Astrocyte (in vitro differentiated cells and primary cell): ENCODE data around the gene SYTL3. TPM values are rescaled to one million over a fixed set of nuclear protein-coding genes. Genes with fewer than 3 reads are reported as not detected.
"Not testable (repeated sequence)": the region's sequence is repeated elsewhere in the genome, so short reads cannot be mapped to it uniquely, and the experiment has no call there.

Experiments
- DNase-seq: peaks from one replicate; pipeline ENCODE4 v3.0.0-alpha.2; 2010; ENCODE audit warnings: low read depth
- FAIRE-seq: peaks from 2 replicates; lab custom pipeline; 2011; peaks lifted over from hg19 to GRCh38; lab: Jason Lieb, UNC
- H2AFZ ChIP-seq: 2 replicates; pipeline ENCODE4 v1.6.0; 2012; ENCODE audit warnings: low read depth, low read length, inconsistent platforms
- H3K27ac ChIP-seq: 2 replicates; pipeline ENCODE4 v1.5.1; 2011; ENCODE audit warnings: low read depth, low read length, inconsistent platforms
- H3K27me3 ChIP-seq: 2 replicates; pipeline ENCODE4 v1.6.0; 2011; ENCODE audit warnings: low read length, inconsistent platforms; ENCODE audit not compliant: insufficient read depth
- H3K36me3 ChIP-seq: 2 replicates; pipeline ENCODE4 v1.5.1; 2011; ENCODE audit warnings: low read length, inconsistent platforms; ENCODE audit not compliant: insufficient read depth
- H3K4me1 ChIP-seq: 2 replicates; pipeline ENCODE4 v1.5.1; 2011; ENCODE audit warnings: low read length, inconsistent platforms; ENCODE audit not compliant: insufficient read depth
- H3K4me2 ChIP-seq: 2 replicates; pipeline ENCODE4 v1.6.0; 2012; ENCODE audit warnings: low read length, inconsistent platforms
- H3K4me3 ChIP-seq: 2 replicates; pipeline ENCODE4 v1.5.1; 2011; ENCODE audit warnings: low read depth, mild to moderate bottlenecking, low read length, inconsistent platforms; ENCODE audit not compliant: insufficient read depth
- H3K79me2 ChIP-seq: 2 replicates; pipeline ENCODE4 v1.6.0; 2012; ENCODE audit warnings: mild to moderate bottlenecking, low read length, inconsistent platforms; ENCODE audit not compliant: insufficient read depth
- H3K9ac ChIP-seq: 2 replicates; pipeline ENCODE4 v1.6.0; 2012; ENCODE audit warnings: mild to moderate bottlenecking, low read length, inconsistent platforms
- H3K9me3 ChIP-seq: 2 replicates; pipeline ENCODE4 v1.5.1; 2012; ENCODE audit warnings: low read depth, mild to moderate bottlenecking, low read length, inconsistent platforms; ENCODE audit not compliant: insufficient read depth
- H4K20me1 ChIP-seq: 2 replicates; pipeline ENCODE4 v1.6.0; 2012; ENCODE audit warnings: low read length, inconsistent platforms; ENCODE audit not compliant: insufficient read depth
- H3K27ac Mint-ChIP-seq: one replicate; pipeline ENCODE4 v1.8.0; 2021; ENCODE audit warnings: mild to moderate bottlenecking, mixed read lengths; ENCODE audit not compliant: unreplicated experiment
- H3K27me3 Mint-ChIP-seq: one replicate; pipeline ENCODE4 v1.8.0; 2021; ENCODE audit warnings: low read depth, mixed read lengths; ENCODE audit not compliant: unreplicated experiment
- H3K36me3 Mint-ChIP-seq: one replicate; pipeline ENCODE4 v1.8.0; 2021; ENCODE audit warnings: low read depth, mixed read lengths; ENCODE audit not compliant: unreplicated experiment
- H3K4me1 Mint-ChIP-seq: one replicate; pipeline ENCODE4 v1.8.0; 2021; ENCODE audit warnings: low read depth, mixed read lengths; ENCODE audit not compliant: unreplicated experiment
- H3K4me3 Mint-ChIP-seq: one replicate; pipeline ENCODE4 v1.8.0; 2021; ENCODE audit warnings: mild to moderate bottlenecking, moderate library complexity, mixed read lengths; ENCODE audit not compliant: unreplicated experiment
- H3K9me3 Mint-ChIP-seq: one replicate; pipeline ENCODE4 v1.8.0; 2021; ENCODE audit warnings: mild to moderate bottlenecking, mixed read lengths; ENCODE audit not compliant: unreplicated experiment
- EZH2 ChIP-seq: IDR thresholded peaks from 2 replicates; pipeline ENCODE4 v1.6.1; 2012; ENCODE audit warnings: mild to moderate bottlenecking, low read length, inconsistent platforms; ENCODE audit not compliant: insufficient read depth
- total RNA-seq: library from RNA; stranded (reverse); gene quantifications from 2 replicates; pipeline ENCODE4 v1.2.1, GENCODE V29; 2021
- TF ChIP-seq, protein P1 (sequence below): IDR thresholded peaks from 2 replicates; pipeline ENCODE4 v1.5.1; 2011; ENCODE audit warnings: low read depth, mild to moderate bottlenecking, inconsistent platforms, low read length, moderate library complexity; ENCODE audit not compliant: insufficient read depth

Gene SYTL3
- total RNA-seq, 1 donor from 2014 or later = 1.2 TPM

DNA sequence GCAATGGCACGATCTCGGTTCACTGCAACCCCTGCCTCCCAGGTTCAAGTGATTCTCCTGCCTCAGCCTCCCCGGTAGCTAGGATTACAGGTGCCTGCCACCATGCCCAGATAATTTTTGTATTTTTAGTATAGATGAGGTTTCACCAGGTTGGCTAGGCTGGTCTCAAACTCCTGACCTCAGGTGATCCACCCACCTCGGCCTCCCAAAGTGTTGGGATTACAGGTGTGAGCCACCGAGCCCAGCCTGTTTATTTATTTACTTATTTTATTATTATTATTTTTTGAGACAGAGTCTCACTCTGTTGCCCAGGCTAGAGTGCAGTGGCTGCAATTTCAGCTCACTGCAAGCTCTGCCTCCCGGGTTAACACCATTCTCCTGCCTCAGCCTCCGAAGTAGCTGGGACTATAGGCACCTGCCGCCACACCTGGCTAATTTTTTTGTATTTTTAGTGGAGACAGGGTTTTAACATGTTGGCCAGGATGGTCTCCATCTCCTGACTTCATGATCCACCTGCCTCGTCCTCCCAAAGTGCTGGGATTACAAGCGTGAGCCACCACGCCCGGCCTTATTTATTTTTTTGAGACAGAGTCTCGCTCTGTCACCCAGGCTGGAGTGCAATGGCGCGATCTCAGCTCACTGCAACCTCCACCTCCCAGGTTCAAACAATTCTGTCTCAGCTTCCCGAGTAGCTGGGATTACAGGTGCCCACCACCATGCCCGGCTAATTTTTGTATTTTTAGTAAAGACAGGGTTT lies 2.3 kb downstream of the SYTL3 start:
- DNase-seq, H3K9me3 Mint-ChIP-seq, H3K36me3 ChIP-seq, H3K4me3 ChIP-seq, H3K9ac ChIP-seq, FAIRE-seq, H2AFZ ChIP-seq, H3K27ac ChIP-seq, H3K4me2 ChIP-seq, H4K20me1 ChIP-seq, H3K36me3 Mint-ChIP-seq, H3K27me3 ChIP-seq, H3K79me2 ChIP-seq, H3K4me3 Mint-ChIP-seq, H3K9me3 ChIP-seq, H3K27me3 Mint-ChIP-seq, H3K27ac Mint-ChIP-seq: not testable (repeated sequence)
- peaks cover 39% of the 10 kb centered on the region for H3K4me1 ChIP-seq
- peaks cover 32% of the 10 kb centered on the region for H3K4me1 Mint-ChIP-seq

DNA sequence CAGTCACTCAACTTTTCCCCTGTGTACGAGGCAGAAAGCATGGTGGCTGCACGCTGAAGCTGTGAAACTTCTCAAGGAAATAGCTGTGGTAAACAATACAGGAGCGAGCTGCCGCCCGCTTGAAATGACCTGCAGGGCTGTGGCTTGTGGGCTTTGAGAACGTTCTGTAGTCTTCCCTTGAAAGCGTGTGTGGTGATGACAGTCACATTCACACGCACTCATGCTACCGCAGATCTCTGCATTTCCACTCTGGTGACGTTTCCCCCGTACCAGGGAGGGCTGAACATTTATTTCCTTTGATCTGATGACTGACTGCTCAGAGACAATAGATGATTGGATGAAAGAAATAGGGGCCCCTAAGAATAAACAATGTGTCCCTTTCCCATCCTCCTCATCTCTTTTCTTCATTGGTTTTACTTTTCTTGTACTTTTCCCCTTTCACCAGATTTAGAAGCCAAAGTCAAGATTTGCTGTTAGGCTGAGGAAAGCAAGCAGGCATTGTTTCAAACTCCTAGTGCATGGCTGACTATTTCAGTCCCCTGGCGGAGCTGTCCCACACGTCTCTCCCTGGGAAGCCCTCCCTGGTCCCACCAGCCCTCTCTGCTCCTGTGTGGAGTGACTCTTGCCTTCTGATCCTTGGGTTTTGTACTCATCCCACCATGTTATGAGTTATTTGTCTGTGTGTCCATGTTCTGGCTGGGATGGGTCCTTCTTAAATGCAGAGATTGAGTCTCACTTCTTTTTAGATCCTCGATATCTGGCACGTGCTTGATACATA lies 3.9 kb downstream of the SYTL3 start:
- no peaks in the 10 kb centered on the region for H3K36me3 ChIP-seq
- peaks cover 37% of the 10 kb centered on the region for H3K4me1 ChIP-seq
- peak overlapping the region; percentile 23 for H3K4me2 ChIP-seq
- peak overlapping the region; percentile 81 for H3K27ac ChIP-seq
- H3K79me2 ChIP-seq = no peaks in the 10 kb centered on the region
- no peaks in the 10 kb centered on the region for H3K9me3 ChIP-seq
- H3K4me3 ChIP-seq = no peak overlapping the region
- no peaks in the 10 kb centered on the region for H3K27me3 ChIP-seq
- H4K20me1 ChIP-seq = no peaks in the 10 kb centered on the region
- TF ChIP-seq, protein P1, sequence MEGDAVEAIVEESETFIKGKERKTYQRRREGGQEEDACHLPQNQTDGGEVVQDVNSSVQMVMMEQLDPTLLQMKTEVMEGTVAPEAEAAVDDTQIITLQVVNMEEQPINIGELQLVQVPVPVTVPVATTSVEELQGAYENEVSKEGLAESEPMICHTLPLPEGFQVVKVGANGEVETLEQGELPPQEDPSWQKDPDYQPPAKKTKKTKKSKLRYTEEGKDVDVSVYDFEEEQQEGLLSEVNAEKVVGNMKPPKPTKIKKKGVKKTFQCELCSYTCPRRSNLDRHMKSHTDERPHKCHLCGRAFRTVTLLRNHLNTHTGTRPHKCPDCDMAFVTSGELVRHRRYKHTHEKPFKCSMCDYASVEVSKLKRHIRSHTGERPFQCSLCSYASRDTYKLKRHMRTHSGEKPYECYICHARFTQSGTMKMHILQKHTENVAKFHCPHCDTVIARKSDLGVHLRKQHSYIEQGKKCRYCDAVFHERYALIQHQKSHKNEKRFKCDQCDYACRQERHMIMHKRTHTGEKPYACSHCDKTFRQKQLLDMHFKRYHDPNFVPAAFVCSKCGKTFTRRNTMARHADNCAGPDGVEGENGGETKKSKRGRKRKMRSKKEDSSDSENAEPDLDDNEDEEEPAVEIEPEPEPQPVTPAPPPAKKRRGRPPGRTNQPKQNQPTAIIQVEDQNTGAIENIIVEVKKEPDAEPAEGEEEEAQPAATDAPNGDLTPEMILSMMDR = no peak
- no peak for TF ChIP-seq EZH2
- H2AFZ ChIP-seq = peak overlapping the region; percentile 55
- peak overlapping the region; percentile 59 for H3K9ac ChIP-seq
- Mint-ChIP-seq H3K4me3 (no peak overlapping the region), H3K4me1 (peaks cover 29% of the 10 kb centered on the region), H3K9me3 (no peaks in the 10 kb centered on the region), H3K36me3 (no peaks in the 10 kb centered on the region), H3K27me3 (peaks cover 3% of the 10 kb centered on the region), H3K27ac (peak overlapping the region; percentile 55)
- DNase-seq (peak; percentile 64), FAIRE-seq (no peak)

DNA sequence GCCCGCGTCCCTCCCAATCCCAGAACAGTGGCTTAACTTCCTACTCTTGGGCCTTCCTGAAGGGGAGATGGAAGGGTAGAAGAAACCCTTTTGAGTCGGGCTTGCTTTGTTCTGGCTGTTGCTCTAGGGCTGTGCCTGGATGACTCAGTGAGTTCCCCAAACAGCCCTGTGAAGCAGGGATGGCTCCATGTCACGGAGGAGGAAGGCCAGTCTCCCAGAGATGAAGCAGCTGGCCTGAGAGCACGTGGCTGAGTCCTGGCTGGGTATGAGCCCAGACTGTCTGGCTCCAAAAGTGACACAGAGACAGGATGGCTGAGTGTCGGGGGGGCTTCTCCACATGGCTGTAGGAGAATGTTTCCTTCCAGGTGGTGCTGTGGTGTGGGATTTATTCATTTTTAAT lies 4.6 kb downstream of the SYTL3 start:
- H3K36me3 Mint-ChIP-seq = no peaks in the 10 kb centered on the region
- H3K27ac ChIP-seq = peak overlapping the region; percentile 81
- no peaks in the 10 kb centered on the region for H3K79me2 ChIP-seq
- H3K9ac ChIP-seq = peak overlapping the region; percentile 59
- H3K36me3 ChIP-seq = no peaks in the 10 kb centered on the region
- FAIRE-seq (no peak), DNase-seq (peak; percentile 85)
- H3K27me3 Mint-ChIP-seq = peaks cover 5% of the 10 kb centered on the region
- no peak overlapping the region for H3K4me3 Mint-ChIP-seq
- peak overlapping the region; percentile 55 for H2AFZ ChIP-seq
- H3K27me3 ChIP-seq = no peaks in the 10 kb centered on the region
- peak overlapping the region; percentile 23 for H3K4me2 ChIP-seq
- H3K9me3 Mint-ChIP-seq = no peaks in the 10 kb centered on the region
- H3K4me3 ChIP-seq = no peak overlapping the region
- TF ChIP-seq, protein P1 = no peak
- no peak for TF ChIP-seq EZH2
- H3K4me1 Mint-ChIP-seq = peaks cover 21% of the 10 kb centered on the region
- no peaks in the 10 kb centered on the region for H4K20me1 ChIP-seq
- H3K9me3 ChIP-seq = no peaks in the 10 kb centered on the region
- peaks cover 29% of the 10 kb centered on the region for H3K4me1 ChIP-seq
- H3K27ac Mint-ChIP-seq = peak overlapping the region; percentile 55
